Measurements from ENCODE around the gene KIF1B. TPM values are rescaled to one million over a fixed set of nuclear protein-coding genes. Genes with fewer than 3 reads are reported as not detected.
A peak's percentile ranks its signal among the peaks of the same experiment; 100 is the strongest.
"Not testable (repeated sequence)": the region's sequence is repeated elsewhere in the genome, so short reads cannot be mapped to it uniquely, and the experiment has no call there.

Gene KIF1B

DNA sequence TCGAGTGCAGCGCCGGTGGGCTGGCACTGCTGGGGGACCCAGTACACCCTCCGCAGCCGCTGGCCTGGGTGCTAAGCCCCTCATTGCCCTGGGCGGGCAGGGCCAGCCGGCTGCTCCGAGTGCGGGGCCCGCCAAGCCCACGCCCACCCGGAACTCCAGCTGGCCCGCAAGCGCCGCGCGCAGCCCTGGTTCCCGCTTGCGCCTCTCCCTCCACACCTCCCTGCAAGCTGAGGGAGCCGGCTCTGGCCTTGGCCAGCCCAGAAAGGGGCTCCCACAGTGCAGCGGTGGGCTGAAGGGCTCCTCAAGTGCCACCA lies 216.1 kb downstream of the KIF1B start:
- WGBS (ENCODE audit: extremely low coverage, insufficient coverage, low lambda C conversion rate): no CpG with 5 or more reads among the region's 21 CpGs
- H3K4me3 ChIP-seq (ENCODE audit: low read length): not testable (repeated sequence)

DNA sequence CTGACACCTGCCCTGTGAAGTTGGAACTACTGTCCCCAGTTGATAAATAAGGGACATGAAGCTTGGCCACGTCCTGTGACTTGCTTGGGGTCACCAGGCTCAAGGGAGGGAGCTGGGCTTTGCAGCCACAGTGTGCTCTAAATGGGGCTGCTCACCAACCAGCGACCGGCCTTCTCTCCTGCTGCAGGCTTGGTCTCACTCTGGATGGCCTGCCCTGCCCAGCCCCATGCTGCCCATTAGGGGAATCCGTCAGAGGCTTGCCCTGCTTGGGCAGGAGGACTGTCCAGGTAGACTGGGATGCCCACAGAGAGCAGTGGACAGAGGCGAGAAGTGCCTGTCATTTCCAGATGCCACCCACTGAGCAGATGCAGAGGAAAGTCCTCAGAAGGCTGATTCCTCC lies 218.6 kb downstream of the KIF1B start:
- DNase-seq: no peak
- H3K23ac ChIP-seq (ENCODE audit: low read length): no peak overlapping the region
- no CpG with 5 or more reads among the region's 5 CpGs for WGBS (ENCODE audit: extremely low coverage, insufficient coverage, low lambda C conversion rate)
- H3K4me3 ChIP-seq (ENCODE audit: low read length): no peak overlapping the region
- no peak overlapping the region for H3K9ac ChIP-seq (ENCODE audit: low read length)
- no peak overlapping the region for H2BK15ac ChIP-seq (replicated peaks; ENCODE audit: low read depth)
- H3K79me1 ChIP-seq (ENCODE audit: low read length): no peaks in the 10 kb centered on the region
- no peaks in the 10 kb centered on the region for H3K36me3 ChIP-seq (ENCODE audit: control insufficient read depth, insufficient read depth, low read length)
- H3K4me2 ChIP-seq (ENCODE audit: low read length): no peak overlapping the region
- H4K5ac ChIP-seq (ENCODE audit: low read length): no peak overlapping the region
- H2BK5ac ChIP-seq (ENCODE audit: low read length): no peak overlapping the region
- H3K4ac ChIP-seq (ENCODE audit: low read depth, low read length): no peak overlapping the region
- no peak overlapping the region for H3K27ac ChIP-seq (ENCODE audit: low read depth, low read length)
- no peaks in the 10 kb centered on the region for H3K79me2 ChIP-seq (ENCODE audit: control insufficient read depth, insufficient read depth, low read length)
- no peak overlapping the region for H2AK5ac ChIP-seq (ENCODE audit: low read length)
- peaks cover 2% of the 10 kb centered on the region for H3K4me1 ChIP-seq (ENCODE audit: control insufficient read depth, low read depth, low read length)
- no peak overlapping the region for H2BK120ac ChIP-seq (ENCODE audit: low read depth, low read length)
- H3K27me3 ChIP-seq (ENCODE audit: insufficient read depth, low read length, poor library complexity): no peaks in the 10 kb centered on the region
- no peak overlapping the region for H3K18ac ChIP-seq (ENCODE audit: low read length)
- H4K8ac ChIP-seq (ENCODE audit: low read depth, low read length): no peak overlapping the region
- peak overlapping the region; percentile 11 for H3K56ac ChIP-seq (ENCODE audit: low read length)

More for the DNA sequence above, 216.1 kb downstream of the KIF1B start:
- not testable (repeated sequence) for H4K8ac ChIP-seq (ENCODE audit: low read depth, low read length); DNase-seq; H3K4me2 ChIP-seq (ENCODE audit: low read length); H2BK15ac ChIP-seq (replicated peaks; ENCODE audit: low read depth); H3K27me3 ChIP-seq (ENCODE audit: insufficient read depth, low read length, poor library complexity); H3K27ac ChIP-seq (ENCODE audit: low read depth, low read length); H3K23ac ChIP-seq (ENCODE audit: low read length); H4K5ac ChIP-seq (ENCODE audit: low read length); H3K56ac ChIP-seq (ENCODE audit: low read length); H3K79me2 ChIP-seq (ENCODE audit: control insufficient read depth, insufficient read depth, low read length); H3K4ac ChIP-seq (ENCODE audit: low read depth, low read length); H3K36me3 ChIP-seq (ENCODE audit: control insufficient read depth, insufficient read depth, low read length); H2BK5ac ChIP-seq (ENCODE audit: low read length); H3K4me1 ChIP-seq (ENCODE audit: control insufficient read depth, low read depth, low read length); H3K79me1 ChIP-seq (ENCODE audit: low read length); H2AK5ac ChIP-seq (ENCODE audit: low read length); H2BK120ac ChIP-seq (ENCODE audit: low read depth, low read length); H3K18ac ChIP-seq (ENCODE audit: low read length); H3K9ac ChIP-seq (ENCODE audit: low read length)

DNA sequence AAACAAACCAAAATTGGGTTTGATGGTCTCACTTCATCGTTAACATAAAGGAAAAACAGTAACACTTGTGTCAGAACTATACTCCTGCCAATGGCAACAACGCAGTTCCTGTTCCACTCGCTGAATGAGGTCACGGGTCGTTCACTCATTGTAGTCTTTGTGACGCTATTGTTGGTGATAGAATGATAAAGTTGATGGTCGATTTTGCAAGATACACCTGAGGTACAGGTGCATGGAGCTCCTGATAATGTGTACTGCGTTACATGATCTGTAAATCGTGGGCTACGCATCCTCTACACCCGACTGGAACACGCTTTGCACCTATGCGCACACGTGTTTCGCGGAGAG lies 219.5 kb downstream of the KIF1B start:
- no peak overlapping the region for H3K4ac ChIP-seq (ENCODE audit: low read depth, low read length)
- peak overlapping the region; percentile 53 for H3K4me2 ChIP-seq (ENCODE audit: low read length)
- no peak overlapping the region for H3K18ac ChIP-seq (ENCODE audit: low read length)
- H3K9ac ChIP-seq (ENCODE audit: low read length): peak overlapping the region; percentile 74
- peaks cover 2% of the 10 kb centered on the region for H3K4me1 ChIP-seq (ENCODE audit: control insufficient read depth, low read depth, low read length)
- WGBS (ENCODE audit: extremely low coverage, insufficient coverage, low lambda C conversion rate): no CpG with 5 or more reads among the region's 16 CpGs
- peak overlapping the region; percentile 10 for H3K23ac ChIP-seq (ENCODE audit: low read length)
- no peaks in the 10 kb centered on the region for H3K79me1 ChIP-seq (ENCODE audit: low read length)
- no peak overlapping the region for H2BK15ac ChIP-seq (replicated peaks; ENCODE audit: low read depth)
- H3K27ac ChIP-seq (ENCODE audit: low read depth, low read length): no peak overlapping the region
- no peaks in the 10 kb centered on the region for H3K79me2 ChIP-seq (ENCODE audit: control insufficient read depth, insufficient read depth, low read length)
- peak overlapping the region; percentile 92 for H3K56ac ChIP-seq (ENCODE audit: low read length)
- H2BK5ac ChIP-seq (ENCODE audit: low read length): no peak overlapping the region
- H3K27me3 ChIP-seq (ENCODE audit: insufficient read depth, low read length, poor library complexity): no peaks in the 10 kb centered on the region
- no peak overlapping the region for H4K8ac ChIP-seq (ENCODE audit: low read depth, low read length)
- H2AK5ac ChIP-seq (ENCODE audit: low read length): peak overlapping the region; percentile 6
- no peak overlapping the region for H3K4me3 ChIP-seq (ENCODE audit: low read length)
- H3K36me3 ChIP-seq (ENCODE audit: control insufficient read depth, insufficient read depth, low read length): no peaks in the 10 kb centered on the region
- H2BK120ac ChIP-seq (ENCODE audit: low read depth, low read length): no peak overlapping the region
- no peak for DNase-seq
- no peak overlapping the region for H4K5ac ChIP-seq (ENCODE audit: low read length)

DNA sequence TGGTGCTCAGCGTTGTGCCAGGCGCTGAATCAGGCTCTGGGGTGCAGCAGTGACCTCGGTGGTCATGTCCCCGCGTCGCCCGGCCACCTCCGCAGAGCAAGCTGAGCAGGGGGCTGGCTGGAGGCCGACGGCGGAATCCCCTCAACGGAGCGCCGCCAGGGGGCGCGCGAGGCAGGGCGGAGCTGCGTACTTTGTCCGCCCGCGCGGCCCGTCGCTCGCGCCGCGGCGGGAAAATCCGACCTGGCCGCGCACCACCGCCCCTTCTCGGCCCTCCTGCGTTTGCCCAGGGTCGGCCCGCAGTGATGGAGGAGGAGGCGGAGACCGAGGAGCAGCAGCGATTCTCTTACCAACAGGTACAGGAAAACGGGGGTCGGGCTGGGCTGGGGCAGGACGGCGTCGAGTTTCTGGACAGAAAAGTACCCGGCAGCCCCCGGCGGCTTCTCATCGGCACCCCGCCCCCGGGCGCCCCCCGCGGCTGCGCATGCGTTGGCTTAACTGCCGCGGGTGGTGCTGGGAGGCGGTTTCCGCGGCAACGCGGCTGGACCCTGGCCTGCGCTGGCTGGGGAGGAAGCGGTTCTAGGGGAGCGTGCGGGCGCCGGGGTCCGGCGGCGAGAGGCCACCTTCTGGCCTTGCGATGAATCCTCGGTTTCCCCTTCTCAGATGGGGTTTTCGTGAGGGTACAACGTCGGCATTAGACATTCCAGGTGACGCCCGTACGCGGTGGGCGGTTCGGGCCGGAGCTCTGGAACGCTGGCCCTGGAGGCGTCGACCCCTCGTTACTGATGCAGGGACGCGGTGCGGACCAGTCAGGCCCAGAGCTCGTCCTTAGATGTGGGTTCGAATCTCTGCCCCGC lies 220.1 kb downstream of the KIF1B start, which contains the start of gene CENPS:
Gene CENPS, plus strand, starts transcription at position 218 of the 854 bp plus-strand sequence. Its CDS starts 85 bp downstream, at position 303.
- Histone ChIP-seq H4K8ac (ENCODE audit: low read depth, low read length) (no peak within 1 kb of the TSS), H2BK15ac (replicated peaks; ENCODE audit: low read depth) (no peak within 1 kb of the TSS), H2BK120ac (ENCODE audit: low read depth, low read length) (no peak within 1 kb of the TSS), H2BK5ac (ENCODE audit: low read length) (peak within 1 kb of the TSS; percentile 38), H3K36me3 (ENCODE audit: control insufficient read depth, insufficient read depth, low read length) (peaks cover 1% of the 10 kb centered on the region), H3K23ac (ENCODE audit: low read length) (peak within 1 kb of the TSS; percentile 10), H3K27ac (ENCODE audit: low read depth, low read length) (peak within 1 kb of the TSS; percentile 62), H3K4ac (ENCODE audit: low read depth, low read length) (no peak within 1 kb of the TSS), H3K79me2 (ENCODE audit: control insufficient read depth, insufficient read depth, low read length) (no peaks in the 10 kb centered on the region), H3K79me1 (ENCODE audit: low read length) (no peaks in the 10 kb centered on the region), H3K56ac (ENCODE audit: low read length) (peak within 1 kb of the TSS; percentile 97), H4K5ac (ENCODE audit: low read length) (no peak within 1 kb of the TSS), H3K4me1 (ENCODE audit: control insufficient read depth, low read depth, low read length) (peaks cover 2% of the 10 kb centered on the region), H3K18ac (ENCODE audit: low read length) (peak within 1 kb of the TSS; percentile 57), H2AK5ac (ENCODE audit: low read length) (peak within 1 kb of the TSS; percentile 6), H3K4me2 (ENCODE audit: low read length) (peak within 1 kb of the TSS; percentile 76), H3K9ac (ENCODE audit: low read length) (peak within 1 kb of the TSS; percentile 76), H3K4me3 (ENCODE audit: low read length) (peak within 1 kb of the TSS; percentile 81), H3K27me3 (ENCODE audit: insufficient read depth, low read length, poor library complexity) (no peaks in the 10 kb centered on the region)
- DNase-seq: peak; percentile 96
- no CpG with 5 or more reads among the region's 95 CpGs for WGBS (ENCODE audit: extremely low coverage, insufficient coverage, low lambda C conversion rate)

Small RNA genes within 50 kb of the gene (small RNA-seq; reads per million reads assigned to genes)
- not detected for gene MIR1273D (ENCODE audit: insufficient read depth)
- gene RNU6-37P (ENCODE audit: insufficient read depth): not detected
- not detected for gene RNU6-828P (ENCODE audit: insufficient read depth)
